ENCODE data around the gene SLC12A5. TPM values are rescaled to one million over a fixed set of nuclear protein-coding genes. Genes with fewer than 3 reads are reported as not detected.
"Not testable (repeated sequence)": the region's sequence is repeated elsewhere in the genome, so short reads cannot be mapped to it uniquely, and the experiment has no call there.

SLC12A5 gene
- total RNA-seq, 6 experiments from 2014 or later: 0.32 to 0.91 (median 0.64) TPM; not detected in 3

GRCh38 chr20:45994761-45995493 lies 34.1 kb upstream of the SLC12A5 start:
- Histone ChIP-seq H3K27me3 (no peaks in the 10 kb centered on the region), H3K9me3 (no peaks in the 10 kb centered on the region), H3K4me1 (no peaks in the 10 kb centered on the region), H3K27ac (no peak overlapping the region), H3K4me3 (no peak overlapping the region), H3K36me3 (no peaks in the 10 kb centered on the region)
- ATAC-seq (no peak), DNase-seq (peak in 2 of 3 donors; percentile 15 to 20)
- no peak for TF ChIP-seq CTCF (IDR thresholded peaks at IDR 0.05)
- no peak for TF ChIP-seq POLR2A (IDR thresholded peaks at IDR 0.05)
- 49% methylated on average over 6 of the region's 9 CpGs for WGBS (ENCODE audit: insufficient coverage, low coverage, low lambda C conversion rate, missing lambda C conversion rate)
- intact Hi-C loops (cut with DNase I): no loop called here

GRCh38 chr20:45995495-45996097 lies 33.4 kb upstream of the SLC12A5 start:
- H3K36me3 ChIP-seq; H3K27me3 ChIP-seq; H3K27ac ChIP-seq; ATAC-seq; intact Hi-C loops (cut with DNase I); H3K4me3 ChIP-seq; H3K4me1 ChIP-seq; H3K9me3 ChIP-seq: not testable (repeated sequence)
- DNase-seq: peak in 1 of 3 donors; percentile 15
- 60% methylated on average over 6 of the region's 6 CpGs for WGBS (ENCODE audit: insufficient coverage, low coverage, low lambda C conversion rate, missing lambda C conversion rate)

GRCh38 chr20:45997187-45997586 lies 31.8 kb upstream of the SLC12A5 start:
- WGBS (ENCODE audit: insufficient coverage, low coverage, low lambda C conversion rate, missing lambda C conversion rate): 15% methylated on average over 3 of the region's 3 CpGs
- TF ChIP-seq CTCF (IDR thresholded peaks at IDR 0.05) (no peak), POLR2A (IDR thresholded peaks at IDR 0.05) (no peak)
- H3K36me3 ChIP-seq: no peaks in the 10 kb centered on the region
- no peaks in the 10 kb centered on the region for H3K4me1 ChIP-seq
- DNase-seq (peak in 1 of 3 donors; percentile 15), ATAC-seq (no peak)
- no peak overlapping the region for H3K27ac ChIP-seq
- H3K4me3 ChIP-seq: no peak overlapping the region
- no peaks in the 10 kb centered on the region for H3K27me3 ChIP-seq
- intact Hi-C loops (cut with DNase I): no loop called here
- no peaks in the 10 kb centered on the region for H3K9me3 ChIP-seq

- DNase-seq (peak in 1 of 3 donors; percentile 40), ATAC-seq (peak in 3 of 4 donors; percentile 40 to 69 (median 61))
- H3K36me3 ChIP-seq: no peaks in the 10 kb centered on the region
- no peaks in the 10 kb centered on the region for H3K27me3 ChIP-seq
- TF ChIP-seq POLR2A (IDR thresholded peaks at IDR 0.05) (no peak), CTCF (IDR thresholded peaks at IDR 0.05) (no peak)
- no peak overlapping the region for H3K4me3 ChIP-seq
- no peaks in the 10 kb centered on the region for H3K9me3 ChIP-seq
- no peaks in the 10 kb centered on the region for H3K4me1 ChIP-seq
- intact Hi-C loops (cut with DNase I): no loop called here
- H3K27ac ChIP-seq: no peak overlapping the region
- WGBS (ENCODE audit: insufficient coverage, low coverage, low lambda C conversion rate, missing lambda C conversion rate): 6% methylated on average over 2 of the region's 2 CpGs
Observed at GRCh38 chr20:45998337-45998736, 30.7 kb upstream of the SLC12A5 start.

- intact Hi-C loops (cut with DNase I): no loop called here
- H3K27me3 ChIP-seq: no peaks in the 10 kb centered on the region
- WGBS (ENCODE audit: insufficient coverage, low coverage, low lambda C conversion rate, missing lambda C conversion rate): 42% methylated on average over 4 of the region's 4 CpGs
- H3K4me1 ChIP-seq: no peaks in the 10 kb centered on the region
- no peak overlapping the region for H3K4me3 ChIP-seq
- no peaks in the 10 kb centered on the region for H3K36me3 ChIP-seq
- ATAC-seq: peak; percentile 25 to 67 (median 48)
- DNase-seq: peak in 1 of 3 donors; percentile 50
- TF ChIP-seq POLR2A (IDR thresholded peaks at IDR 0.05) (no peak), CTCF (IDR thresholded peaks at IDR 0.05) (no peak)
- no peak overlapping the region for H3K27ac ChIP-seq
- no peaks in the 10 kb centered on the region for H3K9me3 ChIP-seq
Observed at GRCh38 chr20:45998761-45999160, 30.3 kb upstream of the SLC12A5 start.

All from right lobe of liver (tissue), 6 donors.